ENCODE measurements around the gene GAS2.
A peak's percentile ranks its signal among the peaks of the same experiment; 100 is the strongest.

Gene GAS2

DNA sequence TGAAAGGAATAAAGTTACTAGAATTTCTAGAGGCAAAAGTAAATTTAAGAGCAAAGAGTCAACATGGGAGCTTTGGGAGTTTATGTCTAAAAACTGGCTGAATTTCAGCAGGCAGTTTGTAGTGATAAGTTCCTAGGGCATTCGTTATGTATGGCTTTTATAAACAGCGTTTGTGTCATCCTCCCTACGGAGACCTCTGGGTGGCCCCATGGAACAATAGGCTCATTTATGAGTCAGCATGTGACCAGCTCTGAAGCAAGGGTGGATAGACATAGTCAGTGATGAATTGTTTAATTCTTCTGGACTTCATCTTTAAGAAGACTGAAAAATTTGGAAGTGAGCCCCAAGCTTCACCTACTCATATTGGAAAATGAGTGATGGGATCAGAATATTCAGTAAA, 126.1 kb downstream of the GAS2 start:
- peak; percentile 49 for DNase-seq

DNA sequence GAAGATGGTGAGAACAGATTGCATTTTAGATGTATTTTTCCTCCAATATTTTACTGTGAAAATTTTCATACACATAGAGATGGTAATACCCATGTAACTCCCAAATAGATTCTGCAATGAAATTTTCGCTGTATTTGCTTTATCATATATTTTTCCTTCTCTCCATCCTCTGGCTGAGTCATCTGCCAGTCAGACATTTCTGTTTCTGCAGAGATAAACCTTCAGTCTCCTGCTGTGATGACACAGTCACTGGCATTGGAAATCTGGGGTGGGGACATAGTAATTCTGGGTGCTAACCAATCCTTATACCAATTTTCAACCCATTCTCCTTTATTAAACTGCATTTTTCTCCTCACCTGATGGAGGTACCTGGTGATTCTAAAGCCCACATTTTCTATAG, 129.5 kb downstream of the GAS2 start:
- DNase-seq, result no peak

DNA sequence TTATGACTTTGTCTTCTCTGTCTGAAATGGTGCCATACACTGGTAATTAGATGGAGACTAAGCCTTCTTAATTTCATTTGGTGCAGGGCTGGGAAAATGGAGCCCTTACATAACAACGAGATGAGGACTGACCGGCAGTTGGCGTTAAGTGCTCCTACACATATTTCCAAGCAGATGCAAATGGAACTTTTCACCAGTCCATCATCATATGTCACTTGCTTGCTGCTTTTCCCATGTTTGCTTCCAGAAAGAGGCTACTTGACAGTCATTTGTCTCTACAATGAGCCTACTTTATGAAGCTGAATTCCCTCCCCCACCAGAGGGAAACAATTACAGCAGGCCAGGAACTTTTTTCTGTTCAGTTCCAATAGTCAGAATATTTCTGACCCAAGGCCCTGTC, 130.6 kb downstream of the GAS2 start:
- DNase-seq, result no peak

DNA sequence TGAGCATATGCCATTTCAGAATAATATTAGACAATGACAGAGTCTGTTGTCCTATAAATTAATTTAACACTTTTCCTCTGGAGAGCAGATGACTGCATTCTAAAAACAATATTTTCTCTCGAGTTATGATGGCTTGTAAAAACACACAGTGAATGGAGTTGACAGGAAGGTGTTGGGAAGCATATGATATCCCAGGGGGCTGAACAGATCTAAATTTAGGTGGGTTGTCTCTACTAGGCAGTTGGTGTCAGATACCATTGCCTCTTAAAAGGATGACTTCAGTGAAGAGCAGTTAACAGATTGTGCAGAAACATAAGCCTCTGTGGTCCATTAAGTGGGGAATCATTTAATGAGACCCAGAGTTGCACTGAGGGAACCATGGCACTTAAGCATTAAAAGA, 132.5 kb downstream of the GAS2 start:
- DNase-seq, result peak; percentile 52

DNA sequence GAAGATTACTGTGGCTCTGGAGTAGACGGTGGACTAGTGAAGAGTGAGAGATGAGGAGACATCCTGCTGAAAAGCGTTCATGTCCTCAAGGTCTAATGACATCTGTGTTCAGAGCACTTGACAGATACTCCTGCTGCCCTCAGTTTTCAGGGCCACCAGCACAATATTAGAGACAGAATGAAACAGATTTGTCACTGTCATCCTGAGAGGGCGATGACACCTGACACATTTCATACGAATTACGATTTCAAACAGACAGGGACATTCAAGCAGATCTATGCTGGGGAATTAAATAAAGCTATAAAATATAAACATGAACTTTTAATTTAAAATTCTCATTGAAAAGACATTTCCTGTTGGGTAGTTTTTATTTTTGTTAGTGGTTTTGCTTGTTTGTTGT, 134.1 kb downstream of the GAS2 start:
- DNase-seq, result no peak

DNA sequence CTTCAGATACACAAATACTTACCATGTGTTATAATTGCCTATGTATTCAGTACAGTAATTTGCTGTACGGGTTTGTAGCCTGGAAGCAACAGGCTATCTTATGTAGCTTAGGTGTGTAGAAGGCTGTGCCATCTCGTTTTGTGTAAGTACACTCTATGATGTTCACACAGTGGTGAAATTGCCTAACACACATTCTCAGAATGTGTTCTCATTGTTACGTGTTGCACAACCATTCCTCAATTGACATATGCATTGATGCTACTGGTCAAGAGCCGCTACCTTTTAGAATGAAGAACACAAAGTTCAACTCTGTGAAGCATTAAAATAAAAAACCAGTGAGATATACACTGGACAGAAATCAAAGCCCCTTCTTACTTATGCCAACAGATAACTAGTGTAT, 136.4 kb downstream of the GAS2 start:
- no peak for DNase-seq

DNA sequence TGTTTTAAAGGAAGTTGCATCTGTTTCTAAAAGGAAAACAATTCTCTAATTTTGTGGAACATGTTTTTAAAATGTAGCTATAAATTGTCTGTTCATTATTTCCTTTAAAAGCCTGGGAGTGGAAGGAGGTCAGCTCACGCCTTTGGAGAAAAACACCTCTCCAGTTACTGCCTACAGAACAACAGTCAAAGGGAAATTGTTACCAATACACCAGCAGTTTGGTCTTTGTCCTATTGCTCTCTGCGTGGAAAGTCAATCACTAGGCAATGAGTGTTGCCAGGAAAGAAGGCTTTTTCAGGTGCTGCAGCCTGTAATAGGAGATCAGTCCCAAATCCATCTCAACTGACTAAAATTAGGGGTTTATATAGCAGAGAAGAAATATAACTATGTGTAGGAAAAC, 141.0 kb downstream of the GAS2 start:
- DNase-seq, result no peak

DNA sequence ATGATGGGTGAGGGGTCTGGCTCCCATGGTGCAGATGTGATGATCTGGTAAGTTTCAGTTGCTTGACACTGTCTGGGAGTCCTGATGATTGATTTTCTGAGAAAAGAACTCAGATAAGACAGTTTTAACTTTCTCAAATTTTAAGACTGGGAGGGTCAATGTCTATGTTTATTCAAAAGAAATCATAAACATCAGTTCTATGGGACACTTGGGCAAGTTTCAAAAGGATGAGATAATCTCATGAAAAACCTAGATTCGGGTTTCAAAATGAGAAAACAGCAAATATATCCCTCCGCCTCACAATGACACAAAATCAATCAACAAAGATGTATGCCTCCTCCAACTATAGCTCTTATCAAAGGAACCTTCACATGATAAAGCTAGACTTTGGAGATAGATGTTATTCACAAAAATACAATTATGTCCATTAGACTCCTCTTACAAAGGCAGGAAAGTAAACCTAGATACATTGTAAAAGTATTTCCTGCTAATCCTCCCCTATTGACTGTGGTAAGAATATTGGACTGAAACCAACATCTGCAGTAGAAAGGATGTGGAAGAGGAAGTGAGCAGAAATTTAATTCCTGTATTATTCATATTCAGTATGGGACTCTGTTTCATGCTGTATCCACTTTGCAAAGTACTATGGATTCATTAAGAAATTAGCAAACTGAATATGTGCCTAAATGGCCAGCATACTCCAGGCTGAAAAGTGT, 141.6 kb downstream of the GAS2 start:
- DNase-seq, result no peak

DNA sequence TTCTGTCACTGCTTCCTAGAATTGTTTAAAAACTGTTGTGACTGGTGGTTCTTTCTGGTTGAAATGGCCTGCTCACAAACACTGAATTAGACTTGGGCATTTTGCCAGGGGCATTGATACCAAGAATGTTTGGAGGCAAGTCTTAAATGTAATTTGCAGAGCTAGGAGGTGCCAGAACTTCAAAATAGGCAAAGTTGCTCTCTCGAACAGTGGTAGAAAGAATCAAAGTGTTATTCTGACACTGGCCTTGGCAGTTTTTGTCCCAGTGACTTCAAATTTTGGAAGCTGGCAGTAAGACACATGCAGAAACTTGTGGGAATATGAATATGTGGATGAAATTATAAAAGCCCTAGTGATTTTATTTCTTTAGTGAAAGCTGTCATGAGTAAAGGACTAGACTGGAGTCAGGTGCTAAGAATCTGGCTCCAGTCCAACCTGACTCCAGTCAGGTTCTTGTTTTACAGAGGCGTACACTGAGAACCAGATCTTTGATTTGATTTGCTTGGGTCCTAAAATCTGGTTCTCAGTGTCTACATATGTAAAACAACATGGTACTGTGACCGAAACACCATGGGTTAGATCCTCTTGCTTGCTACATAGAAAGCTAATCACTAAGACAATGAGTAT, 142.3 kb downstream of the GAS2 start:
- DNase-seq, result peak; percentile 26

DNA sequence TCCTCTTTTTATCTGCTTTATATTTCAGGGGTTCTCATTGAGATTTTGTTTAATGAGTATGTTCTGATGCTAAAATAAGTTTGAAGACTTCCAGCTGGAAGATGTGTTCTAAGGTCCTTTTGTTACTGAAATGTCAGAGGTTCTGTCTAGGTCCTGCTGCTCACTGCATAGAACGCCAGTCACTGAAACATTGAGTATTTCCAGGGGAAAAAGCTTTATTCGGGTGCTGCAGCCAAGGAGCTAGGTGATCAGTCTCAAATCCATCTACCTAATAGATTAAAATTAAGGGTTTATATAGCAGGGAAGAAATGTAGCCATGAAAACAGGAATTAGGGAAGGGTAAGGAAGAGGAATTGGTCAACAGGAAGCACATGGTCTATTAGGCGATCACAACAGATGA, 143.5 kb downstream of the GAS2 start:
- DNase-seq, result no peak

DNA sequence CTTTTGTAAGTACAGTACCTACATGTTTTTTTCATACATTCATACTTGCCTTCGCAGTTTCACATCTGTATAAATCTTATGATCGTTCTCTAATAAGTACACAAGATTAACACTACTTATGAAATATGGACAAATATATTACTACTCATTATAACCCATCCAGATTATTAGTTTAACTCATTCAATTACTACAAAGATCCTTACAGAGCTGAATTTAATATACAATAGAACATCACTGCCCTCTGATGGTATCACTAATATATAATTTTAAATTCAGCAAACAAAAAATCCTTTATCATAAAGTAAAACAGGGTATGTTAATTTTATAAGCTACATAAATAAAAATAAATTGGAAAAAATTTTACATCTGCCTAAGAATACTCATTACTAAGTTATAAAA, 155.8 kb downstream of the GAS2 start:
- no peak for DNase-seq

DNA sequence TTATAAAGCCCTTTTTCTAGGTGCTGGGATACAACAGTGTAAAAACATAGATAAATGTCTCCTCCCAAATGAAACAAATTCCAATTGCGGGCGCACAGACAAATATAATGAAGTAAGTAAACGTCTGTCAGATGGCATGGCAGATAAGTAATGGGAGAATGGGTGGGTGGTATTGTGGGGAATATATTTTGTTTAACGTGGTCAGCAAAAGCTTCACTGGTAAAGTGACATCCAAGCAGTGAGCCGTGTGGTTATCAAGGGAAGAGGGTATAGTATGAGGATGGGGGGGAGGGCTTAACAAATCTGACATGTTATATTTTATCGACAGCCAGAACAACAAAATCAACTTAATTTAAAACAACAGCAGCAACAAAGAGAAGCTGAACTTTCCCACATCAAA, 162.0 kb downstream of the GAS2 start:
- DNase-seq, result peak; percentile 22

DNA sequence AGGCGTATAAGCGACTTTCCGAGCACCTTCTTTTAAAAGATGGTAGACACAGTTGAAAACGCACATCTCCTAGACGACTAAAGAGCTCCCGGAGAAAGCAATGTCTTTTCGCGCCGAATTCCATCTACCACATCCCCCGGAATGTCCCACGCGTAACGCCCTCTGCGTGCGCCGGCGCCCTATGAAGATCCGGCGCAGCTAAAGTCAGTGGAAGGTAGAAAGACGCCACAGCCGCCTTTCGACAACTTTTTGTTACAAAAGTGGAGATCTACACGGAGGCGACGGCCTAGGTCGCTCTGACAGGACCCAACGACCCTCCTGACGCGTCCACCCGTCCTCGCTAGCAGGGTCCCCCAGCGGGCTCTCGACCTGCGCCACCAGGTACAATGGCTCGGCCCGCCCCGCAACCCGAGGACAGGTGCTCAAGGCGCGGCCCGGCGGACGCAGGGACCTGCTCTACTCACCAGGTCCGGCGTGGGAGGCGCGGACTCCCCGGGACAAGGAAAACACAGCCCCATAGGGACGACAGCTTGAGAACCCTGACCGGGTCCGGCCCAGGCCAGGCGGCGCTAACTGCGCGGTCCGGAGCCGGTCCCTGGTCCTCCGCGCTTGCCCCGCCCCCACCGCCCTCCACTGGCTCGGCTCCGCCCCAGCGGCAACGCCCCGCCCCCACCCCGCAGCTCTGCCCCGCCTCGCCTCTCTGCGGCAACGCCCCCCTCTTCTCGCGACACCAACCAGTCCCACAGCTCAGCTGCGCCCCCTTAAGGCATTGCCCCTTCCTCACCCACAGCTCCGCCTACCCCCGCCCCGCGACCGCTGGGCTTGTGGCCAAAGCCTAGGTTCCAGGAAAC, 163.0 kb downstream of the GAS2 start, which contains the start of gene SVIP:
SVIP (minus strand) TSS at position 571 of the 851 bp plus-strand sequence; CDS start at position 518, 53 bp downstream.
- peak; percentile 96 for DNase-seq

DNA sequence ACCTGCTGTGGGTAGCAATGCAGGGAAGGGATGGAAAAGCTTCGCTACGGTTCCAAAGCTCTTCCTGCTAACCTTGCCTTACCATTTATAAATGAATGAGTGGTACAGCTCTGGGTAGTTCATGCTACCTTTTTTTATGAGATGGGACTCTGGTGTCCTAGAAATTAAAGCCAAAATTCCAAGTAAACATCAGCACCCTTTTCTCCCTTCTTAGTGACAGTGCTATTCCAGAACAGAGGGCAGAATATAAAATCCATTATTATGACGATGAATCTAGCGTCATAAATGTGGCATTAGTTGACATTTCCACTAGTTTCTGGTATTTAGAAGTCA, 163.6 kb downstream of the GAS2 start:
- DNase-seq, result no peak

DNA sequence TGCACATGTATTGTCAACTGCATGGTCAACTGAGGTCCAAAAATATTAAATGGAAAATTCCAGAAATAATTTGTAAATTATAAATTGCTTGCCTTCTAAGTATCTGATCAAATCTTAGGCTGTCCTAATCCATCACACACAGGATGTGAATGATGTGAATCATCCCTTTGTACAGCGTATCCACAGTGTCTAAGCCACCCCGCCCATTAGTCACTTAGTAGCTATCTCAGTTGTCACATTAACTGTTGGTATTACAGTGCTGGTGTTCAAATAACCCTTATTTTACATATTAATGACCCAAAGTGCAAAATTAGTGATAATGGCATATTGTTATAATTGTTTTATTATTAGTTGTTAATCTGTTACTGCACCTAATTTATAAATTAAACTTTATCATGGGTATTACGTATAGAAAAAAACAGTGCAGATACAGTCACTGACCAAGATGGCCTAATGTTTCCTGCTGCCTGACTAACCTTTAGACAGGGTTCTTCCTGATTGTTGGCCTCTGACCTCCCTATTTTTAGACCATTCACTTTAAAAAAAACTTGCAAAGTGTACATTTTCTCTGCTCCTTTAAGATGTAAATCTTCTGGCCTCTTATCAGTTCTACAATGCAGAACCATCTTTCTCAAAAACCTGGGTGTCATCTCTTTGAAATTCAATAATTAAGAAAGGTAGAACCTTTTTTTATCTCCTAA, 166.1 kb downstream of the GAS2 start:
- DNase-seq, result no peak

DNA sequence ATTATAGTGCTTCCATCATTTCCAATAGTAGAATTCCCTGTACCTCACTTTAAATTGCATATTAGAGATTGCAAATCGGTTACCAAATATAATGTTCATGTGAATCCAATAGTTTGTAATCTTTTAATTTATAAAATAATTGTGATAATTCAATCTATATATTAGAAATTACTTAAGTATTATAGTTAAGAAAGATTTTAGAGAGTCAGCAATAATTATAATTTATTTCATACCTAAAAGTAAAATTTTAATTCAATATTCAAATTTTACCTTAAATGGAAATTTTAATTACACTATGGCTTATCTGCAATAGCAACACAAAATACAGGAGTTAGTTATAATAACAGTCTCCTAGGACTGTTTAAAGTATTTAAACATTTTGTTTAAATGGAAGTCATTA, 180.3 kb downstream of the GAS2 start:
- no peak for DNase-seq

DNA sequence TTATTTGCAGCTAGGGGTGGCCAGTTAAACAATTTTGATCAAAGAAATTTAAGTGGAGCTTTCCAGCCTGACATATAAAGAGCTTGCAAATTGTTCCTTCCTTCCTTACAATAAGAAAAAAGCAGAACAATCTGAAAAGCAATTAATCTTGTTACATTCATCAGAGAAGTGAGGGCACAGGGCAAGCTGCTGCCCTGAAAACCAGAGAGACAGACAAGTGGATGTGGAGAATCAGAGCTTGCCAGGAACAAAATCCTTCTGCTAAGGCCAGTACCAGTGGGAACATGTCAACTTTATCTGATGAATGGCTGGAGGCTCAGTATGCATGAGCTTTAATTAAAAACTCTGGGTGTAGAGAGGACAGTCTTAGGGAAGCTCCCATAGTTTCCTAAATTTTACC, 185.1 kb downstream of the GAS2 start:
- DNase-seq, result no peak

DNA sequence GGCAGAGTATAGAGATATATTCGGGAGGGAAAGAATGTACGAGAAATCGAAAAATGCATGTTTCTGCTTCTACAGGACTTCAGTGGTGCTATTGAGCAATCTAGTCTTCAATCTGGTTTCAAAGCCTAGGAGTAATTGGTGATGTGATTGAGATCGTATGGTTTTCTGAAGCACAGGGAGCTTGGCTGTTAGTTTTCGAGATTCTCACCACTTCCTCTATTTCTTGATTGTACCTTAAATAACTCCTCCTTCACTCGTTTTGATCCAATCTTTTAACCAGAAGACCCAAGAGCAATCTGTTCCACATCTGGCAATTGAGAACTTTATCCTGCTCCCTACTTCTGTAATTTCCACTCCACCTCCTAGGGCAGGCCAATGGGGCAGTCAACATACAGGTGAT, 193.3 kb downstream of the GAS2 start:
- no peak for DNase-seq

DNA sequence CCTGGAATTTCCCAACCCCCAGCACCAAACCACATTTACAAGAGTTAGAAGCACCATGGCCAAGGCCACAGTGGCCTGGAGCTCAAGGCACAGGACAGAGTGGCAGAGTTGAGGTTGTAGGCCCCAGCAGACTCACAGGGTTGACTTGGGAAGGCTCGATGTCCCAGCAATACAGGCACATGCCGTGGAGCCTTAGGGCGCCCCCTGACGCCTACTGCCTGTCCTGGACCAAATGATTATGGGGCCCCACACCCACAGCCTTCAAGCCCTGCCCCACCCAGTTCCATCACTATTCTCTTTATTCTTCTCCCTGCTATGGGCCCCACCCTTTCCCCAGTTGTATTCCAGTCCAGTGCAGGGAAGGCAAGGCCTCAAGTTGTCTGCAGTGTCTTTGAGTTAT, 193.8 kb downstream of the GAS2 start, which contains the start of gene CCDC179:
CCDC179 (minus strand) TSS at position 234 of the 400 bp plus-strand sequence; CDS start at position 181, 53 bp downstream.
- DNase-seq, result no peak

All from eye (tissue), 1 donor.